Progenitor cell of endocrine pancreas (in vitro differentiated cells): ENCODE measurements around the gene KBTBD13. TPM values are rescaled to one million over a fixed set of nuclear protein-coding genes. Genes with fewer than 3 reads are reported as not detected.
"Not testable (repeated sequence)": the region's sequence is repeated elsewhere in the genome, so short reads cannot be mapped to it uniquely, and the experiment has no call there.

Source experiments
- DNase-seq: peaks from one replicate; pipeline ENCODE4 v3.0.0; 2021; ENCODE audit warnings: low spot score; ENCODE audit not compliant: unreplicated experiment
- H3K27ac Mint-ChIP-seq: 2 replicates; pipeline ENCODE4 v1.8.0; 2021; ENCODE audit warnings: mild to moderate bottlenecking, moderate library complexity, mixed read lengths
- H3K27me3 Mint-ChIP-seq: 2 replicates; pipeline ENCODE4 v1.8.0; 2021; ENCODE audit warnings: mixed read lengths
- H3K36me3 Mint-ChIP-seq: 2 replicates; pipeline ENCODE4 v1.8.0; 2022; ENCODE audit warnings: mixed read lengths; ENCODE audit not compliant: insufficient read depth
- H3K4me1 Mint-ChIP-seq: 2 replicates; pipeline ENCODE4 v1.8.0; 2021; ENCODE audit warnings: low read depth, mixed read lengths
- H3K4me3 Mint-ChIP-seq: 2 replicates; pipeline ENCODE4 v1.8.0; 2021; ENCODE audit warnings: low read depth, mild to moderate bottlenecking, moderate library complexity, mixed read lengths
- H3K9me3 Mint-ChIP-seq: 2 replicates; pipeline ENCODE4 v1.8.0; 2021; ENCODE audit warnings: low read depth, mixed read lengths
- total RNA-seq: library from RNA; stranded (reverse); gene quantifications from 2 replicates; pipeline ENCODE4 v1.2.1, GENCODE V29; 2021
- TF ChIP-seq, protein P1 (sequence below): fragments of 200-600 bp; sonication (generic); IDR thresholded peaks from one replicate; pipeline ENCODE4 v1.5.0; 2021; ENCODE audit warnings: antibody characterized with exemption, mild to moderate bottlenecking; ENCODE audit not compliant: unreplicated experiment

KBTBD13 gene
- total RNA-seq, 1 donor from 2014 or later = not detected

DNA sequence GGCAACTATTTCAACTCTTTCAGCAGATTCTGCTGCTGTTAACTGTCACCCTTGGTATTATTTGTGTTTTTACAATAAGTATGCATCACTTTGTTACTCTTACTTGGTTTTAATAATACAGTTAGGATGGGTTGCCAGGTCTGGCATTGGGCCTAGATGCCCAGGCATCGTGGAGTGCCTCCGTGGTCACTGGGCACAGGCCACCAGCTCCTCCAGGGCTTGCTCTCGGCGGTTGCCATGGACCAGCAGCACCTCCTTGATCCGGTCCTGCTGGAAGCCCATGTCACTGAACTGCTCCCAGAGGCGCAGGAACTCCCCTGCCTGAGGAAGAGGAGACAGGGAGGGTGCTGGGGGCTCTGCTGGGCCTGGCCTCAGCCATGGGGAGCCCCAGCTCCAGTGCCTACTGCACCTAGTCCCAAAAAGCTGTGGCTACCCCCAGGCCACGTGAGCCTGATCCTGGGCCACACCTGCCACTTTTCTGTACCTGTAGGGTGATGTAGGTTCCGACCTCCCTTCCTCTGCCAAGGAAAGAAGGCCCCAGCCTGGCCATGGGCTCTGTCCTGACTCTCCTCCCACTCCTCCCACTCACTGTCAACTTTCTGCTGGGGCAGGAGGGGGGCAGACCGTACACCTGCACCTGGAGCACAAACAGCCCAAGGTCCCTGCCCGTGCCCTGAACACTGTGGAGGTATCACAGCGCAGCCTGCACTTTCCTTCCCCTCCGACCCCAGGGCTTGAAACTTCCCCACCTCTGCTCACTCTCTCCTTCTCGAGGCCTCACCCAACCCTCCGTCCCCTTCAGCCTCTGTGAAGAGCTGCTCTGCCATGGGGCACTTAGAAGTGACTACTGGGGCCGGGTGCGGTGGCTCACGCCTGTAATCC is 16.6 kb downstream of the KBTBD13 start:
- Mint-ChIP-seq H3K4me3 (no peak overlapping the region), H3K4me1 (peaks cover 12% of the 10 kb centered on the region), H3K36me3 (peaks cover 5% of the 10 kb centered on the region), H3K27me3 (no peaks in the 10 kb centered on the region), H3K27ac (no peak overlapping the region), H3K9me3 (no peaks in the 10 kb centered on the region)
- no peak for DNase-seq
- TF ChIP-seq, protein P1, sequence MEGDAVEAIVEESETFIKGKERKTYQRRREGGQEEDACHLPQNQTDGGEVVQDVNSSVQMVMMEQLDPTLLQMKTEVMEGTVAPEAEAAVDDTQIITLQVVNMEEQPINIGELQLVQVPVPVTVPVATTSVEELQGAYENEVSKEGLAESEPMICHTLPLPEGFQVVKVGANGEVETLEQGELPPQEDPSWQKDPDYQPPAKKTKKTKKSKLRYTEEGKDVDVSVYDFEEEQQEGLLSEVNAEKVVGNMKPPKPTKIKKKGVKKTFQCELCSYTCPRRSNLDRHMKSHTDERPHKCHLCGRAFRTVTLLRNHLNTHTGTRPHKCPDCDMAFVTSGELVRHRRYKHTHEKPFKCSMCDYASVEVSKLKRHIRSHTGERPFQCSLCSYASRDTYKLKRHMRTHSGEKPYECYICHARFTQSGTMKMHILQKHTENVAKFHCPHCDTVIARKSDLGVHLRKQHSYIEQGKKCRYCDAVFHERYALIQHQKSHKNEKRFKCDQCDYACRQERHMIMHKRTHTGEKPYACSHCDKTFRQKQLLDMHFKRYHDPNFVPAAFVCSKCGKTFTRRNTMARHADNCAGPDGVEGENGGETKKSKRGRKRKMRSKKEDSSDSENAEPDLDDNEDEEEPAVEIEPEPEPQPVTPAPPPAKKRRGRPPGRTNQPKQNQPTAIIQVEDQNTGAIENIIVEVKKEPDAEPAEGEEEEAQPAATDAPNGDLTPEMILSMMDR = no peak

DNA sequence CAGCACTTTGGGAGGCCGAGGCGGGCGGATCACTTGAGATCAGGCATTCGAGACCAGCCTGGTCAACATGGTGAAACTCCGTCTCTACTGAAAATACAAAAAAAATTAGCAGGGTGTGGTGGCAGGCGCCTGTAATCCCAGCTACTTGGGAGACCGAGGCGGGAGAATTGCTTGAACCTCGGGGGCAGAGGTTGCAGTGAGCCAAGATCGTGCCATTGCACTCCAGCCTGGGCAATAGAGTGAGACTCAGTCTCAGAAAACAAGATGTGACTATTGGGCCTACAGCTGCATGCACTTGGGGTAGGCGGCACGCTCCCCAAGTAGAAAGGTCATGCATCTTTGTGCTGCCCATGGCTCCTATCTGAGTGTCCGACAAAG is 17.2 kb downstream of the KBTBD13 start:
- not testable (repeated sequence) for H3K27ac Mint-ChIP-seq, H3K27me3 Mint-ChIP-seq

DNA sequence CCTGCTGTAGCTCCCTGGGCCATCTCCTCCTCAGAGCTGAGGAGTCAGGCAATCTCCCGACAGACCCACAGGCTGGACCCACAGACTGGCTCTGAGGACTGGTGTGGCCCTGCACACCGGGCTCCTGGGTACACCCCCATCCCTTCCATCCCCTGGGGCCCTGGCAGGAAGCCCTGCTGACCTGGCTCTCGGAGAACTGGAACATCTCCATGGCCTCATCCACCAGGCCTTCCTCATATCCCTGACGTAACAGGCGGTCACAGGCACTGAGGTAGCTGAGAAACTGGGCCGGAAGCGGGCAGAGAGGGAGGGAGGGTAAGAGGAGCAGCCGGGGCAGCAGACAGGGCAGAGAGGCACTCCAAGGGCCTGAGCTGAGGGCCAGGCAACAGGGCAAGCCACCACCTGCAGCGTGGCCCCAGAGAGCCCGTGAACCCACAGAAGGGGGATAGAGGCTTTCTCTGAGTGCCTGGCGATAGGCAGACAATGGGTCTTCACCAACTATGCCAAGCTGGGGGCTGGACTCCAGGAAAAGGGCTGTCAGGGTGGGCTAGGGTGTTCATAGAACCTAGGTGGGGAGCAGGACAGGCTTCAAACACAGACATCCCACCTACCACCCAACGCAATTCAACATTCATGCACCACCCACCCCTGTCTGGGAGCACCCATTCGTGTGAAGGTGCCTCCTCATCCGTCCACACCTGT is 17.9 kb downstream of the KBTBD13 start:
- Mint-ChIP-seq H3K27ac (no peak overlapping the region), H3K9me3 (no peaks in the 10 kb centered on the region), H3K36me3 (peaks cover 9% of the 10 kb centered on the region), H3K4me3 (no peak overlapping the region), H3K27me3 (no peaks in the 10 kb centered on the region), H3K4me1 (peaks cover 3% of the 10 kb centered on the region)
- TF ChIP-seq, protein P1 = no peak
- DNase-seq = no peak

More for the DNA sequence above, 17.2 kb downstream of the KBTBD13 start:
- H3K4me3 Mint-ChIP-seq, H3K4me1 Mint-ChIP-seq, DNase-seq, H3K36me3 Mint-ChIP-seq, H3K9me3 Mint-ChIP-seq: not testable (repeated sequence)

DNA sequence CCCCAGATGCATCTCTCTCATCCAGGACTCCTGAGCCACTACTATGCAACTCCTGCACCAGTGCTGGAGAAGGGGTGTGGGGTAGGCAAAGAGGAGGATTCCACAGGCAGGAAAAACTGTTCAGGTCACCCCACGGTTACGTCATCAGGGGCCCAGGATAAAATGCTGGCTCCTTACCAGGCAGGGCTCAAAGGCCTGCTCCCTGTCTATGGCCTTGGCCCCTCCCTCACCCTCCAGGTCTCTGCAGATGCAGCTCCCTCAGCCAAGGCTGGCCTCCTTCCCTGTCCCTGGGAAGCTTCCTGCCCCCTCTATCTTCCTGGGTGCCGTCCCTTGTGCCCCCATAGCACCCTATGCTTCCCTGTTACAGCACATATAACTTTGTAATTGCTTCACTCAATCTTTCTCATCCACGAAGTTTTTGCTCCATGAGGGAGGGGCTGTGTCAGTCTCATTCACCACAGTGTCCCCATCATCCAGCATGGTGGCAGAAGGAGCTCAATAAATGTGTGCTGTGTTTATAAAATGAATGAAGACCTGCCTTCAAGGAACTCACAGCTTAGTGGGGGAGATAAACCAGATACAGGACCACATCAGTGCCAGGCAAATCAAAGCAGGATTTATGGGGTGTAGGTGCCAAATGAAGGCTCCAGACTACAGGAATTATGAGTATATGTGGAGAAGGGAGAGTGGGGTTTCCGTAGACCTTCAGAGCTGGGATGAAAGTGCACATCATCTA is 18.6 kb downstream of the KBTBD13 start:
- H3K36me3 Mint-ChIP-seq = peaks cover 9% of the 10 kb centered on the region
- no peaks in the 10 kb centered on the region for H3K4me1 Mint-ChIP-seq
- H3K27ac Mint-ChIP-seq = no peak overlapping the region
- no peak overlapping the region for H3K4me3 Mint-ChIP-seq
- no peaks in the 10 kb centered on the region for H3K9me3 Mint-ChIP-seq
- TF ChIP-seq, protein P1 = no peak
- no peak for DNase-seq
- no peaks in the 10 kb centered on the region for H3K27me3 Mint-ChIP-seq

DNA sequence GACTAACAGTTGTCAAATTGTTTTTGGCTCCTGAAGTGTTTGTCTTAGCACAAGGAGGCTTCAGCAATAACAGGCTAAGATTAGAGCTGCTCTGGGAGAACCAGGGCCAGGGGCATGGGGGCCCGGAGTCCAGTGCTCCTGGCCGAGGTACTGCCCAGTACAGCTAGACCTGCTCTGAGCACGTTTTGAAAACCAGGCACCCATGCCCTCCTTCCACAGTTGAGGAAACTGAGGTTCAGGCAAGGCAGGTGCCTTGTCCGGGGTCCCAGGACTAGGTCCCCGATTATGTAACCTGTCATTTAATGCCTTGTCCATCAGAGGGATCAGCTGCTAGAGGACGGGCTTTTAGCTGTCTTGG is 19.2 kb downstream of the KBTBD13 start:
- H3K36me3 Mint-ChIP-seq = peaks cover 11% of the 10 kb centered on the region
- H3K4me3 Mint-ChIP-seq = no peak overlapping the region
- no peaks in the 10 kb centered on the region for H3K4me1 Mint-ChIP-seq
- no peaks in the 10 kb centered on the region for H3K27me3 Mint-ChIP-seq
- no peak overlapping the region for H3K27ac Mint-ChIP-seq
- no peak for DNase-seq
- no peaks in the 10 kb centered on the region for H3K9me3 Mint-ChIP-seq
- TF ChIP-seq, protein P1 = no peak
